GDM1 (cell line): Measurements from ENCODE around the gene MBLAC1.

Experiments
- DNase-seq: peaks from one replicate; lab custom pipeline; 2025; lab: John Stamatoyannopoulos, UW

The MBLAC1 gene

GRCh38 chr7:100171087-100171681 is 44.4 kb downstream of the MBLAC1 start:
- DNase-seq, result no peak

GRCh38 chr7:100171840-100172239 is 45.1 kb downstream of the MBLAC1 start:
- DNase-seq, result no peak

- no peak for DNase-seq
Measured at GRCh38 chr7:100173806-100174495, 47.2 kb downstream of the MBLAC1 start.

- no peak for DNase-seq
Measured at GRCh38 chr7:100174582-100174981, 47.8 kb downstream of the MBLAC1 start.

GRCh38 chr7:100175296-100175935 is 48.6 kb downstream of the MBLAC1 start:
- DNase-seq, result no peak

- DNase-seq, result no peak
Measured at GRCh38 chr7:100176096-100177044, 49.6 kb downstream of the MBLAC1 start.

- DNase-seq, result peak; percentile 93
Measured at GRCh38 chr7:100177045-100178001, 50.6 kb downstream of the MBLAC1 start, which contains the start of the genes GPC2 and STAG3. TSS of gene GPC2 (minus strand) at chr7:100177381. CDS start at chr7:100177199, 182 bp downstream. TSS of gene STAG3 (plus strand) at chr7:100177918. CDS start at chr7:100180557, 2,639 bp downstream.
